Omental fat pad (tissue), 4 donors: ENCODE measurements around the gene MRPL2. TPM values are rescaled to one million over a fixed set of nuclear protein-coding genes. Genes with fewer than 3 reads are reported as not detected.

Experiments
- ATAC-seq: fragments of 150-250 bp; one replicate; pipeline ENCODE4 v1.9.1; 2016; ENCODE audit warnings: mild to moderate bottlenecking, moderate library complexity; ENCODE audit not compliant: low FRiP score
- DNase-seq: peaks from one replicate; pipeline ENCODE4 v3.0.0-alpha.2; 2019; ENCODE audit warnings: low spot score
- total RNA-seq, 4 donors: library from RNA; depleted of rRNA; stranded (reverse); fragments of >200 nt; gene quantifications; one replicate each; pipeline ENCODE4 v1.1.0, GENCODE V29; 2016
- TF ChIP-seq, protein P1 (sequence below), 3 donors: fragments of 450-650 bp; IDR thresholded peaks; one replicate each; pipeline ENCODE4 v1.5.1; 2016 to 2017; ENCODE audit warnings: antibody characterized with exemption in 3 of 3, mild to moderate bottlenecking in 3 of 3, moderate library complexity in 2 of 3

Gene MRPL2
- total RNA-seq, 4 donors from 2014 or later, result 10.7 to 32.2 (median 19.3) TPM

DNA sequence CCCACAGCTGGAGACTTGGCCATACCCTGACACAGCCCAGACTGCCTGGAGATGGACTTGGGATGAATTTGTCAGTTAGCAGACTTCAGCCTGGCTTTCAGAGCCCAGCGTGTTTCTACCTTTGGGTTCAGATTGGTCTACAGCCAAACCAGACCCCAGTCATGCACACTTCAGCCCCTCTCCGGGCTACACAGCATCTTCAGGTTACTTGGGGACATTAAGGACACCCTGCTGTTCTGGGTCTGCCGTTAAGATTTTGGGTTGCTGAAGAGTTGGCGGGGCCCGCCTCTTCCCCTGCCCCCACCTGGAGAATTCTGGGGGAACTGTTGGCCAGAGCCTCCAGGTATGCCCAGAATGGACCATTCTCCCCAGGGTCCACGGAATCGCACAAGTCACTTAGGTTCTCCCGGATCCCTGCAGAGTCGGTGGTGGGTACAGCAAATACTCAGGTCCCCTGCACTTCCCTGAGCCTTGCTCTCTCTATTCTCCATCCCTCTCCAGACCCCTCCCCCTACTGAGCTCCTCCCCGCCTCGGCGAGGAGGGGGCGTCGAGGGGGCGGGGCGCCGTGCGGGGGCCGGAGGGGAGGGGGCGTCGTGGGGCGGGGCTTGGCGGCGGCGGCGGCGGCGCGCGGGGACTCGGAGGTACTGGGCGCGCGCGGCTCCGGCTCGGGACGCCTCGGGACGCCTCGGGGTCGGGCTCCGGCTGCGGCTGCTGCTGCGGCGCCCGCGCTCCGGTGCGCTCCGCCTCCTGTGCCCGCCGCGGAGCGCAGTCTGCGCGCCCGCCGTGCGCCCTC, 16.6 kb upstream of the MRPL2 start, which contains the start of gene PTK7:
Gene PTK7 (plus strand): TSS at position 645 of the 794 bp plus-strand sequence. CDS start 175 bp downstream, outside the sequence.
- no peak for DNase-seq
- ATAC-seq, result peak; percentile 52
- TF ChIP-seq, protein P1, sequence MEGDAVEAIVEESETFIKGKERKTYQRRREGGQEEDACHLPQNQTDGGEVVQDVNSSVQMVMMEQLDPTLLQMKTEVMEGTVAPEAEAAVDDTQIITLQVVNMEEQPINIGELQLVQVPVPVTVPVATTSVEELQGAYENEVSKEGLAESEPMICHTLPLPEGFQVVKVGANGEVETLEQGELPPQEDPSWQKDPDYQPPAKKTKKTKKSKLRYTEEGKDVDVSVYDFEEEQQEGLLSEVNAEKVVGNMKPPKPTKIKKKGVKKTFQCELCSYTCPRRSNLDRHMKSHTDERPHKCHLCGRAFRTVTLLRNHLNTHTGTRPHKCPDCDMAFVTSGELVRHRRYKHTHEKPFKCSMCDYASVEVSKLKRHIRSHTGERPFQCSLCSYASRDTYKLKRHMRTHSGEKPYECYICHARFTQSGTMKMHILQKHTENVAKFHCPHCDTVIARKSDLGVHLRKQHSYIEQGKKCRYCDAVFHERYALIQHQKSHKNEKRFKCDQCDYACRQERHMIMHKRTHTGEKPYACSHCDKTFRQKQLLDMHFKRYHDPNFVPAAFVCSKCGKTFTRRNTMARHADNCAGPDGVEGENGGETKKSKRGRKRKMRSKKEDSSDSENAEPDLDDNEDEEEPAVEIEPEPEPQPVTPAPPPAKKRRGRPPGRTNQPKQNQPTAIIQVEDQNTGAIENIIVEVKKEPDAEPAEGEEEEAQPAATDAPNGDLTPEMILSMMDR (IDR thresholded peaks at IDR 0.05), result no peak

DNA sequence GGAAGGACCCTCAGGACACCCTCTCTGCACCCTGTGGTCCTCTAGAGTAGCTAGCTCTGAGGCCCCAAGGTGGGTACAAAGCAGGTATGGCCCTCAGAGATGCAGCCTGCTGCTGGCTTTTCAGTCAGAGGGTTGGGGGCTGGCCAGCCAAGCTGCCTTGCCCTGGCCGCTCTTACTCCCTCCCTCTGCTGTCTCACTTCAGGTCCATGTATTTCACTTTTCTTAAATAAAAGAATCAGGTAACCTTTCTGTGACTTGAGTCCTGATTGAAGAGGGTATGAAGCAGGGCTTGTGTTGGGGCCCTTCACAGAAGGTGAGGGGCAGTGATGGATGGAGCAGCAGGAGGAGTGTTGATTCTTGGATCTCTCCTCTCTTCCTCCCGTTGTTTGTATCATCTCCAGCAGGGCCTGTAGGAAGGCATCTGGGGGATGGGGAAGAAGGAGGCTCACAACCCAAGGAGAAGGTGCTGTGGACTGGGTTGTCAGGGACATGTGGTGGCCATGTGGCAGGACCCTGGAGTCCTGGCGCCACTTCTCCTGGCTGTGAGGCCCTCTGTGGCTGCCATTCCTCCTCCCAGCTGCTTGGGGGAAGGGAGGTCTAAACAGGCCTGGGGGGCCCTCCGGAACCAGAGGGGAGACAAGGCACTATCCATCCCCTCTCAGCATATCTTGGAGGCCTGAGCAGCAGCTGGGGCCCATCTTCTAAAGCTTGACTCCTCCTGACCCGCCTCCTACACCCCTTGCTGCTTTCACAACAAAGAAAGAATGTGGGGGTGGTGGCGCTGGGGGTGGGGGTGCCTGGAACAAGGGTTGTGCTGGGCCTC, 15.8 kb upstream of the MRPL2 start:
- DNase-seq (no peak), ATAC-seq (peak; percentile 43)
- TF ChIP-seq, protein P1 (IDR thresholded peaks at IDR 0.05), result no peak

DNA sequence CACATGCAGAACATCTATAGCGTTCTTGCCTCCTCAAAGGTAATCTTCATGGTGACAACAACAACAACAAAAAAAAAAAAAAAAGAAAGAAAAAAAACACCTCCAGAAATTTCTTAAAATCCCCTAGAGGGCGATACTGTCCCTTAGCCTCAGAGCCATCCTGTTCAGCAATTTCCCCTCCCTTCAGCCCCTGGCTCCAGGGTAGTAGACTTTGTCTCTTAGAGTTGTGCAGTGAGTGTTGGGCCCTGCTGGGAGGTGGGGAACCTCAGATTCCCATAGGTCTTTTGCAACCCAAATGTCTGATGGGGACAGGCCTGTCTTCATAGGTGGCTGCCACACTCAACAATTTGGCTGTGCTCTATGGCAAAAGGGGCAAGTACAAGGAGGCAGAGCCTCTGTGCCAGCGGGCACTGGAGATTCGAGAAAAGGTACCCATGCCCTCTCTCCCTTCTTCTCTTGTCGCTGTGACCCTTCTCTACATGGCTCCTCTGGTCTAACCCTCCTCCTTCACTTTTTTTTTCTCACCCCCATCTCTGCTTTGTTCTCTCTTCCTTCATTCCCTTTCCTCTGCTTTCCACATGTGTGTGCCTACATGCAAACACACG, 10.9 kb upstream of the MRPL2 start:
- TF ChIP-seq, protein P1 (IDR thresholded peaks at IDR 0.05), result no peak
- DNase-seq (no peak), ATAC-seq (no peak)

DNA sequence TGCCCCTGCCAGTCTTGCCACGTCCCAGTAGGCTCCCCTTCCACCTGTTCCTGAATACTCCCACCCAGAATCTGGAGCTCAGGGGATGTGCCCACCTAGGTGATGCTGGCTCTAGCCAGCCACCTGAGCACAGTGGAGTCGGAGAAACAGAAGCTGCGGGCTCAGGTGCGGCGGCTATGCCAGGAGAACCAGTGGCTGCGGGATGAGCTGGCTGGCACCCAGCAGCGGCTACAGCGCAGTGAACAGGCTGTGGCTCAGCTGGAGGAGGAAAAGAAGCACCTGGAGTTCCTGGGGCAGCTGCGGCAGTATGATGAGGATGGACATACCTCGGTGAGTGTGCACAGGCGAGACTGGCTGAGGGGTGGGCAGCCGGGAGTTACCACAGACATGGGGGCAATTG, 3.6 kb upstream of the MRPL2 start:
- no peak for DNase-seq
- TF ChIP-seq, protein P1 (IDR thresholded peaks at IDR 0.05), result no peak
- no peak for ATAC-seq

DNA sequence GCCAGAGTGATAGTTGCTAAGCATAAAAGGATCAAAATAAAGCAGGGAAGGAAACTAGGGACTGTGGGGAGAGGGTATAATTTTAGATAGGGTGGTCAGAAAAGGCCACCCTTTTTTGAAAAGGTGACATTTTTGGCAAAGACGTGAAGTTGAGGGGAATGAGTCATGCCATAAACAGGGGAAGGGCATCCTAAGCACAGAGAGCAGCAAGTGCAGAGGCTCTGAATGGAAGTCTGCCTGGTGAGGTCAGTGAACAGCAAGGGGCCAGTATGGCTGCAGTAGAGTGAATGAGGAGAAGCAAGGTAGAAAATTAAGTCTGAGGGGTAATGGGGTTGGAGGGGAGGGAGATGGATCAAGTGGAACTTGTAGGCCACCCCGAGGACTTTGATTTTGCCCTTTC, 2.6 kb upstream of the MRPL2 start:
- DNase-seq (no peak), ATAC-seq (no peak)
- TF ChIP-seq, protein P1 (IDR thresholded peaks at IDR 0.05), result no peak

DNA sequence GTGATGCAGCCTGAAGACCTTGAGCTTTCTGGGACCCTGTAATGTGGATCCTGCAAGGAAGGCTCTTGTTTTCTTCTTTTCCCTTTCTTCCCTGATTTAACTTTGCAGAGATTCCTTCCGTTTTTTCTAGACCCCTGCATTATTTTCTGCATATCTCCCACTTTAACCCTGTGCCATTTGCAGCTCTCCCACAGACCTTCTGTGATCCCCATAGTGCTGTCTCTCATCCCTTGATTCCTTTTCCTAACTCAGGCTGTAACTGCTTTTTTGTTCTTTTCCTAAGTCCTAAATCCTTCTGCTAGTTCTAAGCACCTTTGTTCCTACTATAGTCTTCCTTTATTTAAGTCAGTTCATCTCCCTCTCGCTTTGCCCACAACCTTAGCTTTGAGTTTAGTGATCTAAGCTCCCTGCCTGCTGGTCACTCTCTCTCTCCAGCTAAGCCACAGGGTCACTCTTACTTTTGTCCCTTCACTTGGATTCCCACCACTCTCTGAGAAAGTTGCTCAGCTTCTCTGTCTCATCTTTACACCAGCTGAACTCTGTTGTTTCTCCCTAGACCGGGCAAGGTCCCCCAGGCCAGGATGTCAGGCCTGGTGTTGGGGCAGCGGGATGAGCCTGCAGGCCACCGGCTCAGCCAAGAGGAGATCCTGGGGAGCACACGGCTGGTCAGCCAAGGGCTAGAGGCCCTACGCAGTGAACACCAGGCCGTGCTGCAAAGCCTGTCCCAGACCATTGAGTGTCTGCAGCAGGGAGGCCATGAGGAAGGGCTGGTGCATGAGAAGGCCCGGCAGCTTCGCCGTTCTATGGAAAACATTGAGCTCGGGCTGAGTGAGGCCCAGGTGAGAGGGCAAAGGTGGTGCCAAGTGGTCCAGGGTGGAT, 1.8 kb upstream of the MRPL2 start:
- ATAC-seq (no peak), DNase-seq (no peak)
- TF ChIP-seq, protein P1 (IDR thresholded peaks at IDR 0.05), result no peak
